Measurements from ENCODE around the gene MRPL45.

The MRPL45 gene

DNA sequence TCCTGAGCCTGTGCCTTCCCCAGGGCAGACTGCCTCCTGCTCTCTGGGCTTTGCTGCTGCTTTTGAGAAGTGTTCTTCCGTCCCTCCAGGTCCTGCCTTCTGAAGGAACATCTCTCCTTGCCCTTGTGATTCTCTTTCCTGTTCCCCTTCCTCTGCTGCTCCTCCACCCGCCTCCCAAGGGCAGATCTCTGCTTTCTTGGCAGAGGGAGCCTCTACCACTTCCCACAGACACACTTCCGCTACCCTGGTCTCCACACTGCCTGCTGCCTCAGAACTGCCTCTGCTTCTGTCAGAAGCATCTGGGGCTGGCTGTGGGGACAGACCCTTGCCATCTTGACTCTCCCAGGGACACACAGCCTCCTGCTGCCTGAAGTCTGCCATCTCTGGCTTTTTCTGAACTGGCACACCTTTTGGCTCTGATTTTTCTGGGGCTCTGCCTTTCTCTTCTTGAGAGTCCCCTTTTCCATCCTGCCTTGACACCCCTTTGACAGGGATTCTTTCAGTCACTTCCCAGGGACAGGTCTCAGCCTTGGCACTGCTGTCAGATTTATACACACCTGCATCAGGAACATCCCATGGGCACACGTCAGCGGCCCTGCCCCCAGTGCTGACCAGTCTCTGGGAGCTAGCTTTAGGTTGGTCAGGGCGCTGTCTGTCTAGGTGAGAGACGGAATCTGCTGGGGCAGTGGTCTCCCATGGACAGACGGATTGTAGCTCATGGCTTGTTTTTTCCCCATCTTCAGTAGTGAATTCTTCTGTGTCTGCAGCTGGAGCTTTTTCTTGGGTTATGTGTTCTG, 30.2 kb downstream of the MRPL45 start:
- DNase-seq: no peak

DNA sequence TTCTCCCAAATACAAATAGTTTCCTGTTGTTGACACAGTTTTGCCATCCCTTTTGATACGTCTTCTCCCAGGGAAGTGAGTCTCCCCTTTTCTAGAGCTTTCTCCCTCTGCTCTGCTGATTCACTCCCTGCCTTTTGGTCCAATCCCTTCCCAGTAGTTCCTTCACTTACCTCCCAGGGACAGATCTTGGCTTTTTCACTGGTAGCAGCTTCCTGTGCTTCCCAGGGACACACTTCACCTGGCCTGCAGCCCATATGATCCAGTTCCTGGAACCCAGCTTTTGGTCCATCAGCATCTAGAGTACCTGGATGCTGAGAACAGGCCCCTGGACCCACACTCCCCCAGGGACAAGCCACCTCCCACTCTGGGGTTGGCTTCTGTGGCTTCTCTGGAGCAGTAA, 31.0 kb downstream of the MRPL45 start:
- no peak for DNase-seq

DNA sequence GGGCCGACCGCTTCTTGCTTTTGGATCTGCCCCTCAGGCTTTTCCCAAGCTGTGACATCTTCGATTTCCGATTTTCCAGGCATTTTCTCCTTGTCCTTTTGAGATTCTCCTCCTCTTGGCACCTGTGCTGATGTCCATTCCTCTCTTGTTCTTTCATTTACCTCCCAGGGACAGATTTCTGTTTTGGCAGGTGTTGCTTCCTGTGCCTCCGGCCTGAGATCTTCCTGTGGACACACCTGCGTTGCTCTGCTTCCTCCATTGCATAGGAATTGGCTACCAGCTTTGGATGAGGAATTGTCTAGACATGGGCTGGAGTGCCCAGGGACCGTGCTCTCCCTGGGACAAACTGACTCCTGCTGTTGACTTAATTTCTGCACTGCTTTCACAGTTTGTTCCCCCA, 31.7 kb downstream of the MRPL45 start:
- DNase-seq: no peak

DNA sequence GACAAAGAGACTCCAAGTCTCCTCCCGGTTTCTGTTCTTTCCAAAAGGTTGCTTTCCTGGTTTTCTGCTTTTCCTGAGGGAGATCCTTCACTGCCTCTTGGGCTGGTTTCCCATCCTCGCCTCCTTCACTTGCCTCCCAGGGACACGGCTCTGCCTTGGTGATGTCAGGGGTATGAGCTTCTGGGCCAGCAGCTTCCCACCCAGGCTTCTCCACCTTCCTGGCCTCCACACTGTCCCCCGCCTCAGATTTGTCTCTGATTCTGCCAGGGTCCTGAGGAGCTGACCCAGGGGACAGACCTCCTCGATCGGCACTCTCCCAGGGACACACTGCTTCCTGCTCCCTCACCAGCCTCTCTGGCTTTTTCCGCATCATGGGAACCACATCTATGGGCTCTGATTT, 32.3 kb downstream of the MRPL45 start:
- DNase-seq: no peak

DNA sequence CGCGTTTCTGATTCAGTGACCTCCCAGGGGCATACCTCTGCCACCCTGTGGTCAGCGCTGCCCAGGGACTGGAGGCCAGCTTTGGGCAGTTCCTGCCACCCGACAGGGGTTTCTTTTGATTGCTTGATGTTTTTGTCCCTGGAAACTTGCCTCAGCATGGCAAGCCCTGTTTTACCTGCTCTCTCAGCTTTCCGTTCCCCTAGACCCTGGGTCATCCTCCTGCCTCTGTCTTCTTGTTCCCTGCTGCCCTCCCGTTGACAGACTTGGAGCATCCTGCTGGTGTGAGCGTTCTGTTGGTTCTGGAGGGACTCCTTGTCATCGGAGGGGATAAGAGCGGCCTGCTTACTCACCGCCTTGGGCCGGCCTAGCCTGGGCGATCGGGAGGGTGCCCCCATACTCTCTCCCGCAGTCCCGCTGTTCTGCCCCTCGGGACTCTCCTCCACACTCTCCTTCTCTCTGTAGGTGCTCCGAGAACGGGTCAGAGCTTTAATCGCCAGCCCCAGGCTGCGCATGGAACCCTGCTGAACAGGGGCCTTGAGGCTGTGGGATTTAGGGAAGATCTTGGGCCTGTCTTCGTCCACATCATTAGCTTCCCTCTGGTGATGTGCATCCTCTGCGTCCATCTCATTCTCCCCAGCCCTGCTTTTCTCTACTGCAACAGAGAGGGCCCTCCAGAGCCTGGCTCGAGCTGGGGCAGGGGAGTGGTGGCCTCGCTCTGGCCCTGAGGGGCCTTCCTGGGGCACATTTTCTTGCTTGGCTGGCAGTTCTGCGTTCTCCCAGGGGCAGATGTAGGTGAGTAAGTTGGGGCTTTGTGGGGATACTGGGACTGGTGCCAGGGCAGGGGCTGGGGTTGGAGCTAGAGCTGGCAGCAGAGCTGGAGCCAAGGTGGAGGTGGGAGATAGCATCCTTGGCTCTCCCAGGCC, 33.1 kb downstream of the MRPL45 start:
- DNase-seq: no peak

DNA sequence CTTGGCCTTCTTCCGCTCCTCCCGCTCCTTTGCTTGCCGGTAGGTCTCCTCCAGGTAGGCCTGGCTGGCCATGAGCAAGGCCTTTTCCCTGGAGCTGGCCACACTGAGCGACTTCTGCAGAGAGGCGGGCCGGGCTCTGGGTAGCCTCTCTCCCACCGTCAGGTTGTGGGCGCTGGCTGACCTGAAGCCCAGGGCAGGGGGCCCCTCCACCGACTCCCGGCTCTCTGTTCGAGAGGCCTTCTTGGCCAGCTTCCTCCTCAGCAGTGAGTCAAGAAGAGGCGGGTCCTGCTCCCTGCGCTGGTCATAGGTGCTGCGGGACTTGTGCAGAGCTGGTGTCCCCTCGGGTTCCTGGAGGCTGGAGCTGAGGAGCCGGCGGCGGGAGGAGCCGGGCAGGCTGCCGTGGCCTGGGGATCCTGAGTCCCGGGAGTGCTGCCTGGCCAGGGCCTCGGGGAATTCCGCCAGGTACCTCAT, 34.0 kb downstream of the MRPL45 start:
- DNase-seq: no peak

DNA sequence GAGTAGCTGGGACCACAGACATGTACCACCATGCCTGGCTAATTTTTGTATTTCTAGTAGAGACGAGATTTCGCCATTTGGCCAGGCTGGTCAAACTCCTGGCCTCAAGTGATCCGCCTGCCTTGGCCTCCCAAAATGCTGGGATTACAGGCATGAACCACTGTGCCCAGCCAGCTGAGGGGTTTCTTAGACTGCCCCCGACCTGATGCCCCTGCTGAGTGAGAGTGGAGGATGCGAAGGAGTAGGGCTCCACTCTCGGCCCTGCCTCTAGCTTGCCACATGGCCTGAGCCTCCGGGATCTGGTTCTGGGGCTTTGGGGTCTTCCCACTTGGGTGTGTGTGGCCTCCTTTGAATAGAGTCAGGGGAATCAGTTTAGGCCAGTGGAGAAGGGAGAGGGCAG, 35.8 kb downstream of the MRPL45 start:
- no peak for DNase-seq

DNA sequence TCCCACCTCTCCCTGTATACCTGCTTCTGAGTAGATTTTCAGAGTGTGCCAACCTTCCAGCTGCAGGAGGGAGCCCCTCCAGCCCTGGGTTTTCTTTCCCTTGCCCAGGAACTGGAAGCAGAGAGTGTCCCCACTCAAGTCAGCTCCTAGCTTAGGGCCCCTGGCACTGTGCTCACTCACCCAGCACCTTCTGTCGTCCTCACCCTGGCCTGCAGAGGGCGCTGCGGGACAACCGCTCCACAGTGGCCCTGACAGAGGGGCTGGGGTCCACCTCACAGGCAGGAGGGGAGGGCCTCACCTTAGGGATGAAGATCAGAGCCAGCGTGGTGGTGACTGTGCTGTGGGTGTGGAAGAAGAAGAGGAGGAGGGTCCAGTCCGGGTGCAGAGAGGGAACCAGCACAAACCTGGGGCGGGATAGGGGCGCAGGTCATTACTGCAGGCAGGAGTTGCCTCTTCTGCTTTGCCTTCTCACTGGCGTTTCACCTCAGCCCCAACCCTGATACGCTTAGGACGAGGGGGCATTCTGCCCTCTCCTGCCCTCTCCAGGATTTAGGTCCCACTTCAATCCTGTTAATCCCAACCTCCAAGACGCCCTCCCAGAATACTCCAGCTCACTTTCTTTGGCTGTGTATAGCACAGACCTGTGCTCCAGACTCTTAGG, 36.8 kb downstream of the MRPL45 start:
- peak; percentile 66 for DNase-seq

DNA sequence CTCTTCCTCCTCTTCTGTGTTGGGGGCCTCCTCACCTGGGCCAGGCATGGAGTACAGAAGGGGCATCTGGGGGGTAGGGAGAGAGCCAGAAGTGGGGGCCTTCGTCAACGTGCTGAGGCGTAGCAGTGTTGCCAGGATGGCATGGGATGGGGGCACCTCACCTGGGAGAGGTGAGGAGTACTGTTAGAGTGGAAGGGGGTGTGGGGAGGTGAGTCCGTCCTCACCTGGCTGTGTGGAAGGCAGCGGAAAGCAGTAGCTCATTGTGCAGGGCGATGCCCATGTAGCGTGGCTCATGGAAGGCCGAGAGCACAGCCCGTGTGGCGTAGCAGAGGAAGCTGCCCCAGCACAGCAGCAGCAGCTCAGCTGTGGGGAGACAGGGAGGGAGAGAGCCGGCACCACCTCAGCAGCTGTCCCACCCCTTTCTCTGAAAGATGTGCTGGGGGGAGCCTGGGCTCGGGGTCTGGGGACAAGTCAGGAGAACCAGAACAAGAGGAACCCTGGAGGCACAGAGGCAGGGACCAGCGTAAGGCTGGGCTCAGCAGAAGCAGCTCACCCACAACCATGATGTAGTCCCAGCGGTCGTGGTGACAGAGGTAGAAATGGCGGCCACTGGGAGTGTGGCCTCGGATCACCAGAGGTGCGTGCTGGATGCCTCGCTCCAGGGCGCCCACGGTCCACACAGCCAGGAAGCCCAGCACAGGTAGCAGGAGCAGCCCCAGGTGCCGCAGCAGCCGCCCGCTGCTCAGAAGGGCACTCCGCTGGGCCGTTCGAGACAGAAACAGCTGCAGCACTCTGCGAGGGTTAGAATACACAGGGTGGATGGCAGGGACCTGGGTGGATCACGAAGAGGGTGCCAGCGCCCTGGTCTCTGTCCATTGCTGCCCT, 37.8 kb downstream of the MRPL45 start:
- DNase-seq: no peak

DNA sequence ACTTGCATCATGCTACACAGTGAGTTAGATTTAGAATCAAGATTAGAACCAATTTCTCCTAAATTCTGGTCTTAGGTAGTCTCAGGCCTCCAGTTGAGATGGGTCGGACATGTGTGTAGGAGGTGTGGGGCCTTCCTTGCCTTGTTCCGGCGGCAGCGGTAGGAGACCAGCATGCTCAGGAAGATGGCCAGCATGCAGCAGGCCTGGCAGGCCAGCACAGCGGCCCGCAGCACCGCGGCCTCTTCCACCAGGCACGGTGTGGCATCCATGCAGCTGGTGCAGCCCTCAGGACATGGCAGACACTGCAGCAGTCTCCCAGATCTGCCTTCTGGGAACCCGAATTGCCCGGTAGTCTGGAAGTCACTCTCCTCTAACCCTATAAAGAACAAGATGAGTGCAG, 39.9 kb downstream of the MRPL45 start:
- DNase-seq: no peak

DNA sequence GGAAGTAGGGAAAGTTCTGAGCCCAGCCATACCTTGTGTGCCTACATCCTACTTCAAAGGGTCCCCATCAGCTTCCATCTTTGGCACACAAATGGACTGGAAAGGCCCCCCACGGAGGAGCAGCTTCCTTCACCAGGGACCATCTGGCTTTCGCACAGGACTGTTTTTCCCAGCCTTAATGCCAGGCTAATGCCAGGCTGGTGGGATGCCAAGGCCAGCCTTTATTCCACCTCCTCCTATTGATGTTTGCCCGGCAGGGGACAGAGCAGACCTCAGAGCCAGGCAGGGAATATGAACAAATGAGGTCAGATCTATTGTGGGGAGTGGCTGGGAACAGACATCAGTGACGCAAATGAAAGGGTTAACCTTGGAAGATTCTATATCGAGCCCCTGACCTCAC, 41.1 kb downstream of the MRPL45 start:
- DNase-seq: no peak

DNA sequence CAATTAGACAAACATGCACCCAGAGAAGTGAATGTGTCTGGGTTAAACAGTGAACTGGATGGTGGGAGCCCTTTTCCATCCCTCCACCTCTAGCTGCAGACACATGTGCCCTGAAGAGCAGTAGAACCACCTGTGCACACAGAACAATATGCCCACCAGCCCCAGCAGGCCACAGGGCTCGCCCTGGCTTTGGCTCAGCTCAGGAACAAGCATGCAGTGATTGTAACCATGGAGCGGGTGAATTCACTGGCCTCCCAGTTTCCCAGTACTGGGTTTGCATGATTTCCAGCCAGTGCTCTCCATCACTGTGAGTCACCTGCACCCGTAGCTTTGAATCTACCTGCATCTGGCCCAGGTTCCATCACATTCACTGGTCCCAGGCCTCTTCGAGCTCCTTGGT, 41.6 kb downstream of the MRPL45 start:
- DNase-seq: no peak

DNA sequence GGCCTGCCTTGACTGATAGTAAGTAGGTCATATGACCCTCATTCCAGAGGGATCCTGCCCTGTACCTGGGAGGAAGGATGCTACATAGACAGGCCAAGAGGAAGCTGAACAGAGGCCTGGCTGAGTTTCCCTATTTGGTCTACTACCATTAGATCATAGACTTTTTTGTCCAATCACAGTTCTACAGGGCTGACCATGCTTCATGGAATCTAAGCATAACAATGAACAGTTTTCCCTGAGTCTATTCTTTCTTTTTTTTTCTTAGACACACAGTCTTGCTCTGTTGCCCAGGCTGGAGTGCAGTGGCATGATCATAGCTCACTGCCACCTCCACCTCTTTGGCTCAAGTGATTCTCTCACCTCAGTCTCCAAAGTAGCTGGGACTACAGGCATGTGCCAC, 42.9 kb downstream of the MRPL45 start:
- DNase-seq: no peak

DNA sequence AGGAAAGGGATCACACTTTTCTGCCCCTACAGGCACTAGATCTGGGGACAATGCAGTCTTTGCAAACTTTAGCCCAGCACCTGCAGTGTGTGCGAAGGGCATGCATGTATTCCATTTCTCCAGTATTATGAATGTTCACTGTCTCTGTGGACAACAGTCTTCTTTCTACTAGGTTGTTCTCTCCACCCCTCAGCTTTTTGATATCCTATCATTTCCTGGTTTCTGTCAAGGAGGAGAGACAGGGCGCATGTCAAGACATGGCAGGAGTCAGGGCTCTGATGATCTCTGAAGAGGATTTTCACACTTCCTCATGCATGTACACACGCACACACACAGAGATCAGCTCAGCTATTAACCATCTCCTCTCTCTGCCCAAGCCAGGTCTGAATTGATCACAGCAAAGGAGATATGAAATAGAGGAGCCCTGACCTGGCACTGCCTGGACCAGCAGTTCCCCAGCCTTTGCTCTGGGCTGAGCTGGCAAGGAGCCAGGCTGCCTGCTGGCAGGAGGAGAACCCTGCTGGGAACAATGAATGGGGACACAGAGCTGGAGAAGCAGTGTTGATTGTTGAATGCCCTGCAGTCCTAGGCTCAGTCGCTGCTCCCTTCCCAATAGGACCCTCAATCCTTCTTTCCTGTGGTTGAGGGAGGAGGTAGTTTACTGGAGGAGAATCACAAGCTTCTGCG, 44.2 kb downstream of the MRPL45 start:
- no peak for DNase-seq

DNA sequence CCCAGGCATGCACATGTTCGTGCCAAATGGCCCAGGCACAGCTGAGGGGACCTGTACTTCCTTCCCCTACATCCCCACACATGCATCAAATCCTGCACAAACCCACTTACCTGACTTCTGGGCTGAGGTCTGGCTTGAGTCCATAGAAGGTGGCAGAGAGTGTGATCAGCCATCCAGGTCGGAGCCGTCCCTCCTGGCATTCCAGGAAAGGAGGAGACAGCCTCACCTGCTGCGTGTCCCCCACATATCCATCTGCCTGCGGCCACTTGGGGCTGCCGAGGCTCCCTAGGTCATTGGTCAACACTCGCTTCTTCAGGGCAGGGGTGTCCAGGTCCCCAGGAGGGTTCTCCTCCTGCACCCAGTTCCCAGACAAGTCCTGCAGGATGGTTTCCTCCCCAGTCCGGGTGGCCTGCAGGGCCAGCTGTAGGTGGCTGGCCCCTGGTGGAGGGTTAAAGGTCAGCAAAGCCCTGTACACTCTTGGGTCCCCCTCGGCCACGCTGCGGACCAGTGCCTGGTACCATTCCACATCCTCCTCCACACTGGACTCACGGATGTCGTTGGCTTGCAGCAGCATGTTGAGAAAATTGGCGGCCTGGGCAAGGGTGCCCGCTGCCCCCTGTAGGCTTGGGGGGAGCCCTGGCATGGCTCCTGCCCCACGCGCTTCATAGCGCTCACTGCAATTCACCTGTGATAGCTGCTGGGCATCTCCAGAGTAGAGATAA, 46.1 kb downstream of the MRPL45 start:
- no peak for DNase-seq

DNA sequence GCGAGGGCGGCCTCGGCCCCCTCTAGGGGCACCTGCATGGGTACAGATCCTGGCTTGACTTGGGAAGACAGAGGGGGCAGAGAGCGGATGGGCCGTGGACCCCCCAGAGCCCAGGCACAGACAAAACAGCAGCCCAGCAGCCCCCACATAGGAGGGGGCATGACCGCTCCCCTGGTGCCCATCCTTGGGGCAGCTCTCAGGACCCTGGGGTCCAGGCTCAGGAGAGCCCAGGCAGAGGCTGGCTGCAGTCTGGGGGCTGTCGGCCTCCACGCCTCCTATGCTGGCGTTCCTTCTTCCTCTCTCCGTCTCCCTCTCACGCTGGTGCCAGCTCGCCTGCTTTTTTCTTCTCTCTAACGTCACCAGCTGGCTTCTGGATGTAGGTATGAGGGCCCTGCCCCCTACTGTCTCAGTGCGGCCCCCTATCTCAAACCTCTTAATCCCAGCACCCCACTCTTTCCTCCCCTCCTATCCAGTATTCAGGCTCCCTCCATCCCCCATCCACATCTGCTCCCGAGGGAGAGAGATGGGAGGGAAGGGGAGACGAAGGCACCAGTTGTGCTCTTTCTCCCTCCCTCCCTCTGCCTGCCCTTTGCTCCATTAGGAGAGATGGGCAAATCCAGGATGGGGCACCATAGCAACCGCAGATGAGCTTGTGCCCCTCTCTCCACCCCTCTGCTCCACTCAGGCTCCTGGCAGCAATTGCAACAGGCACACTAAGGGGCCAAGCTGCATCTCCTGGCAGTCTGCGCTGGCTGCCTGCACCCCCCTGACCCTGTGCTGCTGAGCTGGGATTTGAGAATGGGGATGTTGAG, 46.8 kb downstream of the MRPL45 start, which contains the start of gene GPR179:
TSS of gene GPR179 (minus strand) at position 349 of the 812 bp plus-strand sequence. CDS start at position 182, 167 bp downstream.
- no peak for DNase-seq

DNA sequence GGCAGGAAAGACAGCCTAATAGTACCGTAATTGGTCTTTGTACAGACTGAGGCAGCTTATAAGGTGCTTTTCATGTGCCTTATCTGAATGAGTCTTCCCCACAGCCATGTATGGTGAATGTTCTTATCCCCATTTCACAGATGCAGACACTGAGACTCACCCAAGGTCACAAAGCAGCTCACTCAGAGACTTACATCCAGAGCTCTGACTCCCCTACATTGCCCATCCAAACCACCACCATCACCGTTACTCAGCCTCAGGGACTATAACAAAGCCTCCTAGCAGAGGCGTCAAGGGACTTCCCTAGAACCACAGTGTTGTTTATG, 47.4 kb downstream of the MRPL45 start:
- DNase-seq: no peak

DNA sequence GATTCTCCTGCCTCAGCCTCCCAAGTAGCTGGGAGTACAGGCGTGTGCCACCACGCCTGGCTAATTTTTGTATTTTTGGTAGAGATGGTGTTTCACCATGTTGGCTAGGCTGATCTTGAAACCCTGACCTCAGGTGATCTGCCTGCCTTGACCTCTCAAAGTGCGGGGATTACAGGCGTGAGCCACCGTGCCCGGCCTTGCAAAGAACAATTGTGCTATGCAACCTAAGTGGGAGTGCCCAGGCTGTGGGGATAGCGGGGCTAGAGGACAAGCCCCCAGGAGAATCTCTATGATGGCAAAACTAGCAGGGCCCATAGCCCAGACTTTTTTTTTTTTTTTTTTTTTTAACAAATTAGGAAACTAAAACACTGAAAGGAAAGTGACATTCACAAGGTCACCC, 48.8 kb downstream of the MRPL45 start:
- no peak for DNase-seq

DNA sequence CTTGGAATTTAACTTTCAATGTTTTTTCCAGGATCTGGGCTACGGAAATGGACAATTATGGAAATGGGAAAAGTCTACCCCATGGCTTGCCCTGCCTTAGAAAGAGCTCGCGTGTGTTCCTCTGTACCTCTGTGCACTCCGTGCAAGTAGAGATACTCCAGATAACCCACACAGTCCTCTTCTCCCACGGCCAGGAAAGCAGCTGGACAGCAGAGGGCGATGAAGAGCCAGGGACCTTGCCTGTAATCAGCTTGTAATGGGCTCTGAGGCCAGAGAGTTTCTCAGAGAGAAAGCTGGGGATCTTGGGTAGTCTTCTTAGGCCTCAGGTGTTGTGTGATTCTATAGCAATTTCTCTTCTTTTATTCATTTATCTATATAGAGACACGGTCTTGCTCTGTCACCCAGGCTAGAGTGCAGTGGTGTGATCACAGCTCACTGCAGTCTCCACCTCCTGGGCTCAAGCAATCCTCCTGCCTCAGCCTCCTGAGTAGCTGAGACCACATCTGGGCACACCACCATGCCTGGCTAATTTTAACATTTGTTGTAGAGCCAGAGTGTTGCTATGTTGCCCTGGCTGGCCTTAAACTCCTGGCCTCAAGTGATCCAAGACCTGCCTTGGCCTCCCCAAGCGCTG, 52.2 kb downstream of the MRPL45 start:
- peak; percentile 89 for DNase-seq

DNA sequence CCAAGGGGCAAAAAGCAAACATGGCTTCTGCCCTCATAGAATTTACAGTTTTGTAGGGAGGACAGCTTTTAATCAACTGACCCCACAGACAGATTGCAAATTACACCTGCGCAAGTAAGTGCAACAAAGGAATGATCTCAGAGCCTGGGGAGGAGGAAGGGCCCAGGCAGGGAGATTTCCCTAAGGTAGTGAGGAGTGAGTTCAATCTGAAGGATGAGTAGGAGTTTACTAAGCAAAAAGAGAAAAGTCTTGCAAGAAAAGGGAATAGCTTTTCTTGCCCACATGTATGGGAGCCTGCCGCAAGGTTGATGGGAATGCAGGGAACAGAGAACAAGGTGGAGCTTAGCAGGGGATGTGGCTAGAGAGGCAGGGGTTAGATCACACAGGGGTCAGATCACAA, 53.1 kb downstream of the MRPL45 start:
- no peak for DNase-seq
